ENCODE measurements around the gene BHMT.

The BHMT gene, protein sequence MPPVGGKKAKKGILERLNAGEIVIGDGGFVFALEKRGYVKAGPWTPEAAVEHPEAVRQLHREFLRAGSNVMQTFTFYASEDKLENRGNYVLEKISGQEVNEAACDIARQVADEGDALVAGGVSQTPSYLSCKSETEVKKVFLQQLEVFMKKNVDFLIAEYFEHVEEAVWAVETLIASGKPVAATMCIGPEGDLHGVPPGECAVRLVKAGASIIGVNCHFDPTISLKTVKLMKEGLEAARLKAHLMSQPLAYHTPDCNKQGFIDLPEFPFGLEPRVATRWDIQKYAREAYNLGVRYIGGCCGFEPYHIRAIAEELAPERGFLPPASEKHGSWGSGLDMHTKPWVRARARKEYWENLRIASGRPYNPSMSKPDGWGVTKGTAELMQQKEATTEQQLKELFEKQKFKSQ

DNA sequence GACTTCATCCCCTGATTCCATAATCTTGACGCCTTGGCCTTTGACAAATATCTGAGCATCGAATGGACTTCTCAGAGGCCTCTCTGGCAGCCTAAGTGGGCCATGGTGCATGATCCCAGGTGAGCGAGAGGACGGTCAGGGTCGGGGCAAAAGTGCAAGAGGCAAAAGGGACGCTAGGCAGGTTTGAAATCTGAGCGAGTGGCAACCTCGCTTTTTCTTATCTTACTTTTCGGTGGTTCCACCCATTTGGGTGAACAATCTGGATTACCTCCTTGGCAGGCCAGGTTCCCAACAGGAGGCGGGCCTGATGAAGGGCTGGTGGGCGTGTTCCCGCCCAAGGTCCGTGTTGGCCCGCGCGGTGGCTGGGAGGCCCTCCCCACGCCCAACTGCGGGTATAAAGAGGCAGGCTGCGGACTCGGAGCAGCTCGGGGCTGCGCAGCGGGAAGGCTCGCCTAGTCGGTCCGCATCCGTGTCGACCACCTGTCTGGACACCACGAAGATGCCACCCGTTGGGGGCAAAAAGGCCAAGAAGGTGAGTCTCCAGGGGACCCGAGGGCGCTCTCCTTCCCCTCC lies at the start of gene BHMT:
Gene BHMT (plus strand): TSS at position 423 of the 573 bp plus-strand sequence. CDS start 77 bp downstream, at position 500.
- TF ChIP-seq, protein P1, sequence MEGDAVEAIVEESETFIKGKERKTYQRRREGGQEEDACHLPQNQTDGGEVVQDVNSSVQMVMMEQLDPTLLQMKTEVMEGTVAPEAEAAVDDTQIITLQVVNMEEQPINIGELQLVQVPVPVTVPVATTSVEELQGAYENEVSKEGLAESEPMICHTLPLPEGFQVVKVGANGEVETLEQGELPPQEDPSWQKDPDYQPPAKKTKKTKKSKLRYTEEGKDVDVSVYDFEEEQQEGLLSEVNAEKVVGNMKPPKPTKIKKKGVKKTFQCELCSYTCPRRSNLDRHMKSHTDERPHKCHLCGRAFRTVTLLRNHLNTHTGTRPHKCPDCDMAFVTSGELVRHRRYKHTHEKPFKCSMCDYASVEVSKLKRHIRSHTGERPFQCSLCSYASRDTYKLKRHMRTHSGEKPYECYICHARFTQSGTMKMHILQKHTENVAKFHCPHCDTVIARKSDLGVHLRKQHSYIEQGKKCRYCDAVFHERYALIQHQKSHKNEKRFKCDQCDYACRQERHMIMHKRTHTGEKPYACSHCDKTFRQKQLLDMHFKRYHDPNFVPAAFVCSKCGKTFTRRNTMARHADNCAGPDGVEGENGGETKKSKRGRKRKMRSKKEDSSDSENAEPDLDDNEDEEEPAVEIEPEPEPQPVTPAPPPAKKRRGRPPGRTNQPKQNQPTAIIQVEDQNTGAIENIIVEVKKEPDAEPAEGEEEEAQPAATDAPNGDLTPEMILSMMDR (IDR thresholded peaks at IDR 0.05; ENCODE audit: poor library complexity, severe bottlenecking): no peak
- ATAC-seq (ENCODE audit: low read depth) (no peak), DNase-seq (ENCODE audit: low spot score) (no peak)
- Histone ChIP-seq H3K4me3 (ENCODE audit: severe bottlenecking) (no peak within 1 kb of the TSS), H3K27ac (ENCODE audit: poor library complexity, severe bottlenecking) (no peak within 1 kb of the TSS), H3K27me3 (ENCODE audit: insufficient read depth, poor library complexity, severe bottlenecking) (peaks cover 13% of the 10 kb centered on the region), H3K4me1 (ENCODE audit: insufficient read depth, poor library complexity, severe bottlenecking) (no peaks in the 10 kb centered on the region), H3K9me3 (ENCODE audit: severe bottlenecking) (no peaks in the 10 kb centered on the region), H3K36me3 (ENCODE audit: low read depth) (no peaks in the 10 kb centered on the region)

DNA sequence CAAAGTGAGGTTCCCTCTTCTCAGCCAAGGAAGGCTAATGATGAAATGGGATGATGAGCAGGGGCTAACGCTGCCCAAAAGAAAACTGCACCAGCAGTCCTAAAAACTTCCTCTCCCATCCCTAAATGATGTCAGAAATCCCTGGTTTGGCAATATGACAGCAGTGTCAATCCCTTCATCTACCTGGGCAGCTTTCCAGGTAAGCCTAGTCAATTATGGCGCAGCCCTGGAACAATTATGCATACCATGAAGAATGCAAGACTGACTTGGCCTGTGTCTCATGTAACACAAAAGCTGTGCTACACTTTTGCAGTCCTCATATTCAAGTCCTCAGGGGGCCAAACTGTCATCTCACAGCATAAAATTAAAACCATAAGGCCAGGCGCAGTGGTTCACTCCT lies 49.2 kb upstream of the BHMT start:
- no peak for DNase-seq (ENCODE audit: low spot score)
- ATAC-seq (ENCODE audit: low read depth): 0 out of 3 replicates have a peak, but pooled peaks have one; percentile 27

DNA sequence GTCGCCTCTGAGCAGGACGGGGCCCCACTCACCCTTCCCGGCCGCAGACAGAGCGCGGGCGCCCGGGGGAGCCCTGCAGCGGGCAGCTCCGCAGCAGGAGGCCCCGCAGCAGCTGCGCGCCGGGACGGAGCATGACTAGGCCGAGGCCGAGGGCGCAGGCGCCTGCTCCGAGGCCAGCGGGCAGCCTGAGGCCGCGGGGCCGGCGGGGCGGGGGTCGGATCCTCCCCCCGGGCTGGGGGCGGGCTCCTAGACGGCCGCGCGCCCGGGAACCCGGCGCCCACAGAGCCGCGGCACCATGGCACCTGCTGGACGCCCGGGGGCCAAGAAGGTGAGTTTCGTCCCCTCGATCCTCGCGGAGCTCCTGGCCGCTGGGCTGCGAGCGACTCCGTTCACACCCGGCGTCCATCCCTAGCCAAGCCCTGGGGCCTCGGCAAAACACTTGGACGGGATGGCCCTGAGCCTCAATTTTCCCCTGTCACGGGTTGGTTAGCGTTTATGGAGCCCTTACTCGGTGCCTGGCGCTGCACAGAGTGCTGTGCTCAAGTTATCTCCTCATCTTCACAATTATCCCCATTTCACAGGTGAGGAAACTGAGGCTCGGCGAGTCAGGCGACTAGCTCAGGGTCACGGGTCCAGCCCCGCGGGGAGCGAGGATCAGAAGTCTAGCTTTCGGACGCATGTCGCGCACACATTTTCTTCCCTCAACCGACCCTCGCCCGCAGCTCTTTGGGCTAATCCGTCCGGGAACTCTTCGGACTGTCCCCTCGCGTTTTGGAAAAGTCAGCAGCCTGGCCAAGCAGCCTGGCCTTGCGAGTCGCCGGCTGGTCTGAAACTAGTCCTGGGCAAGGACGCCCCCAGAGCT lies 41.9 kb upstream of the BHMT start, which contains the start of the genes BHMT2 and DMGDH:
Gene BHMT2 (plus strand): TSS at position 280 of the 862 bp plus-strand sequence. CDS start 16 bp downstream, at position 296.
Gene DMGDH (minus strand): TSS at position 187 of the 862 bp plus-strand sequence. CDS start 54 bp downstream, at position 133.
- no peak for DNase-seq (ENCODE audit: low spot score)

More for the DNA sequence above, 49.2 kb upstream of the BHMT start:
- no peaks in the 10 kb centered on the region for H3K36me3 ChIP-seq (ENCODE audit: low read depth)
- H3K27me3 ChIP-seq (ENCODE audit: insufficient read depth, poor library complexity, severe bottlenecking): no peaks in the 10 kb centered on the region
- H3K27ac ChIP-seq (ENCODE audit: poor library complexity, severe bottlenecking): no peak overlapping the region
- H3K9me3 ChIP-seq (ENCODE audit: severe bottlenecking): no peaks in the 10 kb centered on the region
- TF ChIP-seq, protein P1 (IDR thresholded peaks at IDR 0.05; ENCODE audit: poor library complexity, severe bottlenecking): no peak
- H3K4me1 ChIP-seq (ENCODE audit: insufficient read depth, poor library complexity, severe bottlenecking): no peaks in the 10 kb centered on the region
- no peak overlapping the region for H3K4me3 ChIP-seq (ENCODE audit: severe bottlenecking)

DNA sequence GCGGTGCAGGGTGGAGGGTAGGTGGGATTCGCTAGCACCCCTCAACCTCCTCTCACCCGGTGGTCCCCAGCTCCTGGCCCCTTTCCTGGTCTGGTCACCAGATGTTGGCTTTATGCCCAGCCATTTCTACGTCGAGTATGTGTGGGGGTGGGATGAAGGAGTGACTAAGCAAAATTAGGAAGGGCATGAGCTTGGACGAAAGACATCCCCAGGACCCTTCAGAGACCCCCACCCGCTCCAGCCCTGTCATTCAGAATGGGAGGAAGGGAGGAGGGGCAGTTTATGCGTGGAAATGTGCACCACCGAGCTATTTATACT lies 41.3 kb upstream of the BHMT start:
- Histone ChIP-seq H3K4me3 (ENCODE audit: severe bottlenecking) (no peak overlapping the region), H3K9me3 (ENCODE audit: severe bottlenecking) (no peaks in the 10 kb centered on the region), H3K4me1 (ENCODE audit: insufficient read depth, poor library complexity, severe bottlenecking) (no peaks in the 10 kb centered on the region), H3K27me3 (ENCODE audit: insufficient read depth, poor library complexity, severe bottlenecking) (no peaks in the 10 kb centered on the region), H3K27ac (ENCODE audit: poor library complexity, severe bottlenecking) (no peak overlapping the region), H3K36me3 (ENCODE audit: low read depth) (no peaks in the 10 kb centered on the region)
- ATAC-seq (ENCODE audit: low read depth) (no peak), DNase-seq (ENCODE audit: low spot score) (no peak)
- TF ChIP-seq, protein P1 (IDR thresholded peaks at IDR 0.05; ENCODE audit: poor library complexity, severe bottlenecking): no peak

More for the DNA sequence above, 41.9 kb upstream of the BHMT start, which contains the start of the genes BHMT2 and DMGDH:
- H3K4me3 ChIP-seq (ENCODE audit: severe bottlenecking): no peak within 1 kb of the TSS
- H3K36me3 ChIP-seq (ENCODE audit: low read depth): no peaks in the 10 kb centered on the region
- no peaks in the 10 kb centered on the region for H3K9me3 ChIP-seq (ENCODE audit: severe bottlenecking)
- H3K27ac ChIP-seq (ENCODE audit: poor library complexity, severe bottlenecking): no peak within 1 kb of the TSS
- no peaks in the 10 kb centered on the region for H3K4me1 ChIP-seq (ENCODE audit: insufficient read depth, poor library complexity, severe bottlenecking)
- TF ChIP-seq, protein P1 (IDR thresholded peaks at IDR 0.05; ENCODE audit: poor library complexity, severe bottlenecking): no peak
- H3K27me3 ChIP-seq (ENCODE audit: insufficient read depth, poor library complexity, severe bottlenecking): no peaks in the 10 kb centered on the region
- peak; percentile 73 for ATAC-seq (ENCODE audit: low read depth)

Measured in RWPE2 (cell line).